H9 (cell line): Measurements from ENCODE around the gene PCDHGA10. TPM values are rescaled to one million over a fixed set of nuclear protein-coding genes. Genes with fewer than 3 reads are reported as not detected.
"Not testable (repeated sequence)": the region's sequence is repeated elsewhere in the genome, so short reads cannot be mapped to it uniquely, and the experiment has no call there.

Source experiments
- DNase-seq: peaks from one replicate; pipeline ENCODE4 v3.0.0-alpha.2; 2017
- H2AFZ ChIP-seq: one replicate; pipeline ENCODE4 v1.6.1; 2013; ENCODE audit warnings: mild to moderate bottlenecking, low read length, control low read depth, moderate library complexity
- H2AK5ac ChIP-seq: 2 replicates; pipeline ENCODE4 v1.6.1; 2013; ENCODE audit warnings: low read length, control low read depth, mixed read lengths; ENCODE audit not compliant: insufficient read length
- H2BK120ac ChIP-seq: one replicate; pipeline ENCODE4 v1.6.1; 2013; ENCODE audit warnings: low read depth, mild to moderate bottlenecking, low read length, control low read depth, inconsistent platforms; ENCODE audit not compliant: poor library complexity, severe bottlenecking
- H2BK12ac ChIP-seq: 2 replicates; pipeline ENCODE4 v1.6.1; 2013; ENCODE audit warnings: low read length, control low read depth, mixed read lengths, low read depth; ENCODE audit not compliant: insufficient read length
- H2BK15ac ChIP-seq: 2 replicates; pipeline ENCODE4 v1.6.1; 2013; ENCODE audit warnings: low read depth, low read length, control low read depth
- H2BK20ac ChIP-seq: one replicate; pipeline ENCODE4 v1.6.1; 2013; ENCODE audit warnings: low read depth, mild to moderate bottlenecking, low read length, control low read depth, inconsistent platforms; ENCODE audit not compliant: poor library complexity, severe bottlenecking
- H2BK5ac ChIP-seq: 2 replicates; pipeline ENCODE4 v1.6.1; 2013; ENCODE audit warnings: low read length, control low read depth, mixed read lengths; ENCODE audit not compliant: insufficient read length
- H3K14ac ChIP-seq: 2 replicates; pipeline ENCODE4 v1.6.1; 2013; ENCODE audit warnings: low read length, control low read depth; ENCODE audit not compliant: insufficient read depth
- H3K18ac ChIP-seq: 2 replicates; pipeline ENCODE4 v1.6.1; 2013; ENCODE audit warnings: low read depth, mild to moderate bottlenecking, mixed read lengths, low read length, control low read depth; ENCODE audit not compliant: insufficient read length
- H3K23ac ChIP-seq: 2 replicates; pipeline ENCODE4 v1.6.1; 2013; ENCODE audit warnings: low read length, control low read depth, mixed read lengths, low read depth; ENCODE audit not compliant: insufficient read length
- H3K23me2 ChIP-seq: 2 replicates; pipeline ENCODE4 v1.6.1; 2013; ENCODE audit warnings: low read depth, mild to moderate bottlenecking, mixed read lengths, low read length, control low read depth; ENCODE audit not compliant: insufficient read length, poor library complexity, severe bottlenecking
- H3K27ac ChIP-seq: 2 replicates; pipeline ENCODE4 v1.5.1; 2013; ENCODE audit warnings: low read length, control low read depth, mixed read lengths, low read depth; ENCODE audit not compliant: insufficient read length
- H3K27me3 ChIP-seq: 2 replicates; pipeline ENCODE4 v1.6.1; 2013; ENCODE audit warnings: low read length, control low read depth, inconsistent platforms; ENCODE audit not compliant: insufficient read depth
- H3K4ac ChIP-seq: 2 replicates; pipeline ENCODE4 v1.6.1; 2013; ENCODE audit warnings: low read depth, mild to moderate bottlenecking, control low read depth, inconsistent platforms, low read length, moderate library complexity
- H3K4me1 ChIP-seq: 2 replicates; pipeline ENCODE4 v1.6.1; 2013; ENCODE audit warnings: low read length, control low read depth, inconsistent platforms; ENCODE audit not compliant: insufficient read depth
- H3K4me2 ChIP-seq: 2 replicates; pipeline ENCODE4 v1.6.1; 2013; ENCODE audit warnings: low read length, control low read depth, mixed read lengths; ENCODE audit not compliant: insufficient read length, insufficient read depth
- H3K56ac ChIP-seq: 2 replicates; pipeline ENCODE4 v1.6.1; 2013; ENCODE audit warnings: low read depth, mild to moderate bottlenecking, mixed read lengths, low read length, control low read depth; ENCODE audit not compliant: insufficient read length
- H3K79me1 ChIP-seq: 2 replicates; pipeline ENCODE4 v1.6.1; 2013; ENCODE audit warnings: low read depth, mild to moderate bottlenecking, moderate library complexity, low read length, control low read depth, inconsistent platforms; ENCODE audit not compliant: insufficient read depth, poor library complexity, severe bottlenecking
- H3K79me2 ChIP-seq: 2 replicates; pipeline ENCODE4 v1.6.1; 2013; ENCODE audit warnings: low read length, control low read depth, inconsistent platforms; ENCODE audit not compliant: insufficient read depth
- H3K9ac ChIP-seq: 2 replicates; pipeline ENCODE4 v1.6.1; 2013; ENCODE audit warnings: low read length, control low read depth, mixed read lengths; ENCODE audit not compliant: insufficient read length; ENCODE audit errors: extremely low read depth
- H3K9me3 ChIP-seq: one replicate; pipeline ENCODE4 v1.6.1; 2013; ENCODE audit warnings: low read depth, low read length, inconsistent platforms; ENCODE audit not compliant: control insufficient read depth
- H3T11ph ChIP-seq: one replicate; pipeline ENCODE4 v1.6.1; 2013; ENCODE audit warnings: mild to moderate bottlenecking, low read length, control low read depth, inconsistent platforms
- H4K20me1 ChIP-seq: one replicate; pipeline ENCODE4 v1.6.1; 2013; ENCODE audit not compliant: control insufficient read depth, insufficient read length, insufficient read depth
- H4K5ac ChIP-seq: 2 replicates; pipeline ENCODE4 v1.6.1; 2013; ENCODE audit warnings: low read depth, mild to moderate bottlenecking, mixed read lengths, low read length, control low read depth; ENCODE audit not compliant: insufficient read length
- H4K8ac ChIP-seq: replicated peaks from 2 replicates; pipeline ENCODE4 v1.6.1; 2013; ENCODE audit warnings: low read length, control low read depth, mixed read lengths, low read depth; ENCODE audit not compliant: insufficient read length
- H4K91ac ChIP-seq: 2 replicates; pipeline ENCODE4 v1.6.1; 2013; ENCODE audit warnings: low read depth, mild to moderate bottlenecking, moderate library complexity, mixed read lengths, low read length, control low read depth; ENCODE audit not compliant: insufficient read length
- H3K27ac Mint-ChIP-seq, 3 experiments: 2 replicates in 2 of 3; 3 replicates in 1 of 3; pipeline ENCODE4 v1.8.0; 2020 to 2021; ENCODE audit warnings: mixed read lengths in 3 of 3, mild to moderate bottlenecking in 1 of 3, moderate library complexity in 1 of 3
- H3K27me3 Mint-ChIP-seq: 2 replicates; pipeline ENCODE4 v1.8.0; 2021; ENCODE audit warnings: low read depth, mild to moderate bottlenecking, moderate library complexity, mixed read lengths
- H3K36me3 Mint-ChIP-seq, 3 experiments: 2 replicates in 2 of 3; 3 replicates in 1 of 3; pipeline ENCODE4 v1.8.0; 2020 to 2021; ENCODE audit warnings: low read depth in 3 of 3, mixed read lengths in 3 of 3; ENCODE audit not compliant: insufficient read depth in 1 of 3
- H3K4me1 Mint-ChIP-seq, 2 experiments: 2 replicates each; pipeline ENCODE4 v1.8.0; 2020; ENCODE audit warnings: mixed read lengths in 2 of 2
- H3K4me3 Mint-ChIP-seq, 2 experiments: 2 replicates in 1 of 2; 3 replicates in 1 of 2; pipeline ENCODE4 v1.8.0; 2020 to 2021; ENCODE audit warnings: mild to moderate bottlenecking in 2 of 2, mixed read lengths in 2 of 2, moderate library complexity in 1 of 2
- H3K9me3 Mint-ChIP-seq, 2 experiments: 2 replicates in 1 of 2; 3 replicates in 1 of 2; pipeline ENCODE4 v1.8.0; 2020; ENCODE audit warnings: mild to moderate bottlenecking in 2 of 2, mixed read lengths in 2 of 2, moderate library complexity in 1 of 2
- WGBS: extraction: QIAGEN DNeasy Blood & Tissue Kit; methylation state at CpG from one replicate; pipeline ENCODE4 v1.1.7; 2013; ENCODE audit warnings: missing lambda C conversion rate, low lambda C conversion rate, mixed read lengths; ENCODE audit not compliant: insufficient read length; ENCODE audit errors: extremely low coverage; 5-methylcytosine and 5-hydroxymethylcytosine counted together
- total RNA-seq: library from RNA; stranded (reverse); gene quantifications from 2 replicates; pipeline ENCODE4 v1.2.1, GENCODE V29; 2021
- TF ChIP-seq, protein P1 (sequence below): fragments of 200-600 bp; sonication (generic); conservative IDR thresholded peaks from 3 replicates; pipeline ENCODE4 v1.8.0; 2021; ENCODE audit warnings: antibody characterized with exemption, mild to moderate bottlenecking

PCDHGA10 gene
- total RNA-seq, 1 experiment from 2014 or later, result 15.1 TPM

DNA sequence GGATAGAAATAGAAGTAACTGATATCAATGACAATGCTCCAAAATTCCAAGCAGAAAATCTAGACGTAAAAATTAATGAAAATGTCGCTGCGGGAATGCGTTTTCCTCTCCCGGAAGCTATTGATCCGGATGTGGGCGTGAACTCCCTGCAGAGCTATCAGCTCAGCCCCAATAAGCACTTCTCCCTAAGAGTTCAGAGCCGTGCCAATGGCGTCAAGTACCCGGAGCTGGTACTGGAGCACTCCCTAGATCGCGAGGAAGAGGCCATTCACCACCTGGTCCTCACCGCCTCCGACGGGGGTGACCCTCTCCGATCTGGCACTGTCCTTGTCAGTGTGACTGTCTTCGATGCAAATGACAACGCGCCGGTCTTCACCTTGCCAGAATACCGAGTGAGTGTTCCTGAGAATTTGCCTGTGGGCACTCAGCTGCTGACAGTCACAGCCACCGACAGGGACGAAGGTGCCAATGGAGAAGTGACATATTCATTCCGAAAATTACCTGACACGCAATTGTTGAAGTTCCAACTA, 818 bp downstream of the PCDHGA10 start:
- H3K36me3 Mint-ChIP-seq, result peaks cover 33 to 61% (median 40%) of the 10 kb centered on the region in 3 experiments

GRCh38 chr5:141414548-141415274, 1.9 kb downstream of the PCDHGA10 start:
- H3K14ac ChIP-seq, H4K8ac ChIP-seq, H2BK12ac ChIP-seq, H4K20me1 ChIP-seq, H4K5ac ChIP-seq, H2BK5ac ChIP-seq, DNase-seq, H4K91ac ChIP-seq, H3K4me1 ChIP-seq, H3K27ac Mint-ChIP-seq, H3K4ac ChIP-seq, H2BK15ac ChIP-seq, H3K27me3 ChIP-seq, H3K4me2 ChIP-seq, H2AFZ ChIP-seq, H2BK20ac ChIP-seq, H3K9ac ChIP-seq, H2AK5ac ChIP-seq, H3T11ph ChIP-seq, H3K27ac ChIP-seq, H3K56ac ChIP-seq, H3K23me2 ChIP-seq, H3K79me2 ChIP-seq, H3K18ac ChIP-seq, H3K79me1 ChIP-seq, H2BK120ac ChIP-seq, H3K23ac ChIP-seq: not testable (repeated sequence)
- Mint-ChIP-seq H3K9me3 (peaks cover 44 to 53% of the 10 kb centered on the region in 2 experiments), H3K4me1 (peaks cover 9 to 18% of the 10 kb centered on the region in 2 experiments), H3K27me3 (peaks cover 23% of the 10 kb centered on the region), H3K36me3 (peaks cover 39 to 62% (median 41%) of the 10 kb centered on the region in 3 experiments), H3K4me3 (peak overlapping the region in 1 of 2 experiments; percentile 87; a peak in 2 of 5 replicates)
- H3K9me3 ChIP-seq, result peaks cover 13% of the 10 kb centered on the region
- no CpG with 5 or more reads among the region's 46 CpGs for WGBS

More for the DNA sequence above, 818 bp downstream of the PCDHGA10 start:
- no CpG with 5 or more reads among the region's 25 CpGs for WGBS
- Histone ChIP-seq H3K4me2 (peak overlapping the region; percentile 29), H4K5ac (no peak overlapping the region), H3K27me3 (no peaks in the 10 kb centered on the region; the same call in 1 of the 2 replicates), H3T11ph (no peak overlapping the region), H3K14ac (no peak overlapping the region), H3K4me1 (no peaks in the 10 kb centered on the region), H3K4ac (no peak overlapping the region), H2BK20ac (no peak overlapping the region), H3K18ac (no peak overlapping the region), H3K27ac (no peak overlapping the region), H3K56ac (no peak overlapping the region), H4K91ac (no peak overlapping the region), H3K9me3 (peaks cover 6% of the 10 kb centered on the region), H2AFZ (no peak overlapping the region), H2BK5ac (no peak overlapping the region), H4K8ac (no peak overlapping the region), H2BK12ac (no peak overlapping the region), H3K9ac (no peak overlapping the region), H2BK15ac (no peak overlapping the region), H3K23ac (no peak overlapping the region), H2AK5ac (no peak overlapping the region), H3K79me2 (no peaks in the 10 kb centered on the region), H4K20me1 (no peaks in the 10 kb centered on the region), H3K79me1 (no peaks in the 10 kb centered on the region), H2BK120ac (no peak overlapping the region), H3K23me2 (peaks cover 7% of the 10 kb centered on the region)
- H3K9me3 Mint-ChIP-seq, result peaks cover 40 to 51% of the 10 kb centered on the region in 2 experiments
- TF ChIP-seq, protein P1, sequence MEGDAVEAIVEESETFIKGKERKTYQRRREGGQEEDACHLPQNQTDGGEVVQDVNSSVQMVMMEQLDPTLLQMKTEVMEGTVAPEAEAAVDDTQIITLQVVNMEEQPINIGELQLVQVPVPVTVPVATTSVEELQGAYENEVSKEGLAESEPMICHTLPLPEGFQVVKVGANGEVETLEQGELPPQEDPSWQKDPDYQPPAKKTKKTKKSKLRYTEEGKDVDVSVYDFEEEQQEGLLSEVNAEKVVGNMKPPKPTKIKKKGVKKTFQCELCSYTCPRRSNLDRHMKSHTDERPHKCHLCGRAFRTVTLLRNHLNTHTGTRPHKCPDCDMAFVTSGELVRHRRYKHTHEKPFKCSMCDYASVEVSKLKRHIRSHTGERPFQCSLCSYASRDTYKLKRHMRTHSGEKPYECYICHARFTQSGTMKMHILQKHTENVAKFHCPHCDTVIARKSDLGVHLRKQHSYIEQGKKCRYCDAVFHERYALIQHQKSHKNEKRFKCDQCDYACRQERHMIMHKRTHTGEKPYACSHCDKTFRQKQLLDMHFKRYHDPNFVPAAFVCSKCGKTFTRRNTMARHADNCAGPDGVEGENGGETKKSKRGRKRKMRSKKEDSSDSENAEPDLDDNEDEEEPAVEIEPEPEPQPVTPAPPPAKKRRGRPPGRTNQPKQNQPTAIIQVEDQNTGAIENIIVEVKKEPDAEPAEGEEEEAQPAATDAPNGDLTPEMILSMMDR, result no peak
- peak overlapping the region in 1 of 3 experiments; percentile 93; a peak in 2 of 7 replicates for H3K27ac Mint-ChIP-seq
- DNase-seq, result peak; percentile 31
- peak overlapping the region; percentile 83 to 87 for H3K4me3 Mint-ChIP-seq
- H3K4me1 Mint-ChIP-seq, result peaks cover 14 to 22% of the 10 kb centered on the region in 2 experiments
- H3K27me3 Mint-ChIP-seq, result peaks cover 29% of the 10 kb centered on the region
